GM21390 (cell line): ENCODE results near the gene APH1B.

Experiments used
- ATAC-seq: cut with Tn5 transposase; IDR thresholded peaks from one replicate; pipeline ENCODE4 v1.9.1; 2021; ENCODE audit not compliant: unreplicated experiment

Gene APH1B

GRCh38 chr15:63349621-63350020, 72.2 kb downstream of the APH1B start:
- ATAC-seq = no peak

- no peak for ATAC-seq
Observed at GRCh38 chr15:63350178-63350621, 72.8 kb downstream of the APH1B start.

GRCh38 chr15:63351170-63351569, 73.8 kb downstream of the APH1B start:
- ATAC-seq = no peak

DNA sequence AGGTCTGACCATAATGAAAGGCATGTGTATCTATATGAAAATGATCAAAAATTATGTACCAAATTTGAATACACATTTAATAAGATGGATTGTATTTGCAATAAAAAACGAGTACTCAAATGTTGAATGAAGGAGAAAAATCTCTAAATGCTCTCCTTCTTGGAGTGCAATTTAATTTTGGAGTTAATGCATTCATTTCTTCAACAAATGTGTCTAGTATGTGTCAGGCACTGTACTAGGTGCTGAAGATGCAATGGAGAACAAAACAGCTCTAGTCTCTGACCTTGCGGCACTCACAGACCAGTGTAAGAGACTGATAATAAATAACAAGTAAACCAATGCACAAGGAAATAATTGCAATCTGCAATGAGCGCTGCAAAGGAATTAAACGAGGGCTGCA, 75.4 kb downstream of the APH1B start:
- ATAC-seq = no peak

DNA sequence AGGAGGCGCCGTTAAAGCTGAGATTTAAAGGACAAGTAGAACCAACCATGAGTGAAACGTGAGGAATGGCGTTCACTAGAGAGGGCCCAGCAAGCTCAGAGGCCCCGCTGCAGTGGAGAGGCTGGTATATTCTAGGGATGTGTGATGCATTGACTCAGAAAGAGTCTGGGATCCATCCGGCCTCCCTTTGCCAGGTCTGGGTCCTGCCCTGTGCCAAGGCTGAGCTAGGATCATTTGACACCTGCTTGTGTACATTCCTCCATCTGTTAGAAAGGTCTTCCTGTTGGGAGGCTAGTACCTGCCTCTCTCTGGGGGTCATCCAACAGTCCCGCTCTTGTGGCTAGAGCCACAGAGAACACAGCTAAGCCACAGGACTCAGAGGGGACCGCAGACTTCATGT, 75.9 kb downstream of the APH1B start:
- no peak for ATAC-seq

GRCh38 chr15:63353887-63354286, 76.5 kb downstream of the APH1B start:
- ATAC-seq = no peak

GRCh38 chr15:63354821-63355650, 77.6 kb downstream of the APH1B start:
- no peak for ATAC-seq

GRCh38 chr15:63357061-63357460, 79.7 kb downstream of the APH1B start:
- ATAC-seq = no peak

- ATAC-seq = no peak
Observed at GRCh38 chr15:63357731-63358130, 80.3 kb downstream of the APH1B start.

GRCh38 chr15:63358241-63359029, 81.0 kb downstream of the APH1B start:
- no peak for ATAC-seq
